ENCODE data around the gene LTBP3.

LTBP3 gene

GRCh38 chr11:65556470-65557279 is 1.5 kb downstream of the LTBP3 start:
- no peak for TF ChIP-seq CTCF (IDR thresholded peaks at IDR 0.05; ENCODE audit: low read depth, low read length, missing control alignments)
- DNase-seq (ENCODE audit: extremely low read depth, low read depth) = no peak
- H3K4me3 ChIP-seq (replicated peaks; ENCODE audit: low read depth, low read length) = peak overlapping the region; percentile 56

GRCh38 chr11:65555693-65556231 is 2.4 kb downstream of the LTBP3 start:
- 0 out of 2 replicates have a peak overlapping the region, but pooled peaks have one; percentile 56 for H3K4me3 ChIP-seq (replicated peaks; ENCODE audit: low read depth, low read length)
- DNase-seq (ENCODE audit: extremely low read depth, low read depth) = no peak
- TF ChIP-seq CTCF (IDR thresholded peaks at IDR 0.05; ENCODE audit: low read depth, low read length, missing control alignments) = no peak

- H3K4me3 ChIP-seq (replicated peaks; ENCODE audit: low read depth, low read length) = no peak overlapping the region
- no peak for DNase-seq (ENCODE audit: extremely low read depth, low read depth)
- no peak for TF ChIP-seq CTCF (IDR thresholded peaks at IDR 0.05; ENCODE audit: low read depth, low read length, missing control alignments)
These were observed 3.2 kb downstream of the LTBP3 start for GRCh38 chr11:65554842-65555430.

- H3K4me3 ChIP-seq (replicated peaks; ENCODE audit: low read depth, low read length) = no peak overlapping the region
- no peak for TF ChIP-seq CTCF (IDR thresholded peaks at IDR 0.05; ENCODE audit: low read depth, low read length, missing control alignments)
- no peak for DNase-seq (ENCODE audit: extremely low read depth, low read depth)
These were observed 3.9 kb downstream of the LTBP3 start for GRCh38 chr11:65554057-65554818.

GRCh38 chr11:65553301-65554001 is 4.7 kb downstream of the LTBP3 start:
- TF ChIP-seq CTCF (IDR thresholded peaks at IDR 0.05; ENCODE audit: low read depth, low read length, missing control alignments) = no peak
- DNase-seq (ENCODE audit: extremely low read depth, low read depth) = no peak
- H3K4me3 ChIP-seq (replicated peaks; ENCODE audit: low read depth, low read length) = no peak overlapping the region

GRCh38 chr11:65552388-65552951 is 5.7 kb downstream of the LTBP3 start:
- TF ChIP-seq CTCF (IDR thresholded peaks at IDR 0.05; ENCODE audit: low read depth, low read length, missing control alignments) = peak; percentile 0
- DNase-seq (ENCODE audit: extremely low read depth, low read depth) = no peak
- no peak overlapping the region for H3K4me3 ChIP-seq (replicated peaks; ENCODE audit: low read depth, low read length)
